Liver (tissue), 9 donors: Measurements from ENCODE around the gene LRRN2. TPM values are rescaled to one million over a fixed set of nuclear protein-coding genes. Genes with fewer than 3 reads are reported as not detected.

Source experiments
- DNase-seq: peaks from one replicate; pipeline ENCODE4 v3.0.0-alpha.2; 2017; ENCODE audit warnings: low spot score
- H3K27ac ChIP-seq, 2 donors: one replicate each; pipeline ENCODE4 v1.7.0; 2013; ENCODE audit warnings: inconsistent platforms in 2 of 2, low read length in 2 of 2, control low read depth in 1 of 2, low read depth in 1 of 2, mild to moderate bottlenecking in 1 of 2
- H3K27me3 ChIP-seq, 4 donors: one replicate each; pipeline versions ENCODE4 v1.6.1 to v1.7.0; 2013; ENCODE audit warnings: low read length in 3 of 4, inconsistent platforms in 1 of 4, mild to moderate bottlenecking in 1 of 4, moderate library complexity in 1 of 4; ENCODE audit not compliant: control insufficient read depth in 4 of 4, insufficient read depth in 4 of 4
- H3K36me3 ChIP-seq, 4 donors: one replicate each; pipeline versions ENCODE4 v1.6.1 to v1.7.0; 2013; ENCODE audit warnings: low read length in 3 of 4, mild to moderate bottlenecking in 3 of 4, low read depth in 1 of 4, moderate library complexity in 1 of 4; ENCODE audit not compliant: control insufficient read depth in 4 of 4, insufficient read depth in 3 of 4
- H3K4me1 ChIP-seq, 4 donors: one replicate each; pipeline versions ENCODE4 v1.6.1 to v1.7.0; 2013; ENCODE audit warnings: low read length in 3 of 4, mild to moderate bottlenecking in 3 of 4, moderate library complexity in 1 of 4; ENCODE audit not compliant: control insufficient read depth in 4 of 4, insufficient read depth in 4 of 4
- H3K4me3 ChIP-seq, 3 donors: one replicate each; pipeline versions ENCODE4 v1.6.1 to v1.7.0; 2013; ENCODE audit warnings: low read length in 3 of 3, control low read depth in 1 of 3, low read depth in 1 of 3, mild to moderate bottlenecking in 1 of 3
- H3K9ac ChIP-seq, 2 donors: one replicate each; pipeline ENCODE4 v1.7.0; 2013; ENCODE audit warnings: low read length in 2 of 2, mild to moderate bottlenecking in 2 of 2, moderate library complexity in 2 of 2, control low read depth in 1 of 2, low read depth in 1 of 2
- H3K9me3 ChIP-seq, 4 donors: one replicate each; pipeline versions ENCODE4 v1.6.1 to v1.7.0; 2013; ENCODE audit warnings: low read length in 3 of 4; ENCODE audit not compliant: control insufficient read depth in 4 of 4
- EGR1 ChIP-seq, 2 donors: IDR thresholded peaks; 2 replicates each; pipeline ENCODE4 v1.6.1; 2016 to 2018; ENCODE audit warnings: antibody characterized with exemption in 2 of 2, low read depth in 2 of 2
- FOXA1 ChIP-seq: IDR thresholded peaks from 2 replicates; pipeline ENCODE4 v1.6.1; 2016; ENCODE audit warnings: antibody characterized with exemption
- FOXA2 ChIP-seq: IDR thresholded peaks from 2 replicates; pipeline ENCODE4 v1.6.1; 2016; ENCODE audit warnings: antibody characterized with exemption
- GABPA ChIP-seq, 2 donors: IDR thresholded peaks in 1 of 2; conservative IDR thresholded peaks in 1 of 2; 2 replicates each; pipeline ENCODE4 v1.6.1; 2016; ENCODE audit warnings: antibody characterized with exemption in 2 of 2, mild to moderate bottlenecking in 1 of 2, moderate library complexity in 1 of 2
- HNF4A ChIP-seq, 2 donors: conservative IDR thresholded peaks; 2 replicates each; pipeline ENCODE4 v1.6.1; 2016; ENCODE audit warnings: antibody characterized with exemption in 2 of 2, mild to moderate bottlenecking in 2 of 2
- HNF4G ChIP-seq: IDR thresholded peaks from 2 replicates; pipeline ENCODE4 v1.6.1; 2016; ENCODE audit warnings: antibody characterized with exemption
- JUND ChIP-seq, 2 donors: IDR thresholded peaks; 2 replicates each; pipeline ENCODE4 v1.6.1; 2016; ENCODE audit warnings: antibody characterized with exemption in 2 of 2
- NR2F2 ChIP-seq: IDR thresholded peaks from 2 replicates; pipeline ENCODE4 v1.6.1; 2016; ENCODE audit warnings: antibody characterized with exemption
- RAD21 ChIP-seq, 2 donors: IDR thresholded peaks; 2 replicates each; pipeline ENCODE4 v1.6.1; 2016; ENCODE audit warnings: antibody characterized with exemption in 2 of 2, mild to moderate bottlenecking in 2 of 2
- RXRA ChIP-seq, 2 donors: IDR thresholded peaks; 2 replicates each; pipeline ENCODE4 v1.6.1; 2017 to 2018; ENCODE audit warnings: antibody characterized with exemption in 2 of 2, mild to moderate bottlenecking in 1 of 2
- SP1 ChIP-seq: IDR thresholded peaks from 2 replicates; pipeline ENCODE4 v1.6.1; 2018; ENCODE audit warnings: antibody characterized with exemption, mild to moderate bottlenecking
- TAF1 ChIP-seq: conservative IDR thresholded peaks from 2 replicates; pipeline ENCODE4 v1.6.1; 2016; ENCODE audit warnings: antibody characterized with exemption, mild to moderate bottlenecking
- YY1 ChIP-seq: IDR thresholded peaks from 2 replicates; pipeline ENCODE4 v1.6.1; 2016; ENCODE audit warnings: antibody characterized with exemption, mild to moderate bottlenecking
- WGBS: extraction: QIAGEN DNeasy Blood & Tissue Kit; methylation state at CpG from one replicate; pipeline ENCODE4 v1.1.7; 2013; 5-methylcytosine and 5-hydroxymethylcytosine counted together
- polyA plus RNA-seq, 2 donors: library from polyadenylated mRNA; stranded (reverse) in 1 of 2; unstranded in 1 of 2; fragments of 200-250 nt in 1 of 2; fragments of >200 nt in 1 of 2; fragmentation: Nextera tagmentation in 1 of 2; extraction: Ambion mirVana in 1 of 2; gene quantifications; one replicate each; pipeline versions ENCODE4 v1.2.1 to v1.2.3, GENCODE V29; 2013 to 2015
- total RNA-seq, 2 donors: library from RNA; depleted of rRNA; stranded (reverse); fragments of >200 nt; gene quantifications; one replicate each; pipeline ENCODE4 v1.2.3, GENCODE V29; 2014
- TF ChIP-seq, protein P1 (sequence below): IDR thresholded peaks from 2 replicates; pipeline ENCODE4 v1.6.1; 2016; ENCODE audit warnings: antibody characterized with exemption
- TF ChIP-seq, protein P2 (sequence below): fragments of 150-350 bp; IDR thresholded peaks from 2 replicates; pipeline ENCODE4 v1.5.1; 2017; ENCODE audit warnings: improper control_type of control experiment, low read depth, low read length; ENCODE audit not compliant: missing input control
- TF ChIP-seq, protein P3 (sequence below): IDR thresholded peaks from 2 replicates; pipeline ENCODE4 v1.6.1; 2016; ENCODE audit warnings: antibody characterized with exemption
- TF ChIP-seq, protein P4 (sequence below): IDR thresholded peaks from 2 replicates; pipeline ENCODE4 v1.6.1; 2016; ENCODE audit warnings: antibody characterized with exemption
- TF ChIP-seq, protein P5 (sequence below): IDR thresholded peaks from 2 replicates; pipeline ENCODE4 v1.6.1; 2016; ENCODE audit warnings: antibody characterized with exemption, mild to moderate bottlenecking
- donor health status: healthy.
- donor health status: healthy.
- donor health status: healthy.
- donor health status: healthy.
- donor health status: healthy.

LRRN2 gene
- total and polyA plus RNA-seq, 4 donors: 0.13 to 2.8 (median 0.28) TPM

DNA sequence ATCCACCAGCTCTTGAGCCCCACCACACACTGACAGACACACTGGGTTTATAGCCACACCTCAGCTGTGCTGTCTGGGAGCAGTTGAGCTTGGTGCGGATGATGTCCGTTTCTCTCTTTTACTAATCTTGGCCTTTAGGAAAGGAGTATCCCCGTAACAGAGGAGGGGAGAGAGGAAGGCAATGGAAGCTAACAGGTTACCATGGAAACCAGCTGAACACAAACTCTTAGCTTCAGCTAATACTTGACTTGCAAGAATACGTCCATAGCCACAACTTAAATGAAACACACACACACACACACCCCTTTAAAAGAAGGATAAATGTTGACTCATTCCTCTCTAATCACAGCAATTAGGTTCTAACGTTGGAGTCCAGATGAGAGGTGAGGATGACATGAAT is 28.0 kb upstream of the LRRN2 start (continued):
- TF ChIP-seq, protein P1, sequence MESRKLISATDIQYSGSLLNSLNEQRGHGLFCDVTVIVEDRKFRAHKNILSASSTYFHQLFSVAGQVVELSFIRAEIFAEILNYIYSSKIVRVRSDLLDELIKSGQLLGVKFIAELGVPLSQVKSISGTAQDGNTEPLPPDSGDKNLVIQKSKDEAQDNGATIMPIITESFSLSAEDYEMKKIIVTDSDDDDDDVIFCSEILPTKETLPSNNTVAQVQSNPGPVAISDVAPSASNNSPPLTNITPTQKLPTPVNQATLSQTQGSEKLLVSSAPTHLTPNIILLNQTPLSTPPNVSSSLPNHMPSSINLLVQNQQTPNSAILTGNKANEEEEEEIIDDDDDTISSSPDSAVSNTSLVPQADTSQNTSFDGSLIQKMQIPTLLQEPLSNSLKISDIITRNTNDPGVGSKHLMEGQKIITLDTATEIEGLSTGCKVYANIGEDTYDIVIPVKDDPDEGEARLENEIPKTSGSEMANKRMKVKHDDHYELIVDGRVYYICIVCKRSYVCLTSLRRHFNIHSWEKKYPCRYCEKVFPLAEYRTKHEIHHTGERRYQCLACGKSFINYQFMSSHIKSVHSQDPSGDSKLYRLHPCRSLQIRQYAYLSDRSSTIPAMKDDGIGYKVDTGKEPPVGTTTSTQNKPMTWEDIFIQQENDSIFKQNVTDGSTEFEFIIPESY: no peak
- TF ChIP-seq, protein P2, sequence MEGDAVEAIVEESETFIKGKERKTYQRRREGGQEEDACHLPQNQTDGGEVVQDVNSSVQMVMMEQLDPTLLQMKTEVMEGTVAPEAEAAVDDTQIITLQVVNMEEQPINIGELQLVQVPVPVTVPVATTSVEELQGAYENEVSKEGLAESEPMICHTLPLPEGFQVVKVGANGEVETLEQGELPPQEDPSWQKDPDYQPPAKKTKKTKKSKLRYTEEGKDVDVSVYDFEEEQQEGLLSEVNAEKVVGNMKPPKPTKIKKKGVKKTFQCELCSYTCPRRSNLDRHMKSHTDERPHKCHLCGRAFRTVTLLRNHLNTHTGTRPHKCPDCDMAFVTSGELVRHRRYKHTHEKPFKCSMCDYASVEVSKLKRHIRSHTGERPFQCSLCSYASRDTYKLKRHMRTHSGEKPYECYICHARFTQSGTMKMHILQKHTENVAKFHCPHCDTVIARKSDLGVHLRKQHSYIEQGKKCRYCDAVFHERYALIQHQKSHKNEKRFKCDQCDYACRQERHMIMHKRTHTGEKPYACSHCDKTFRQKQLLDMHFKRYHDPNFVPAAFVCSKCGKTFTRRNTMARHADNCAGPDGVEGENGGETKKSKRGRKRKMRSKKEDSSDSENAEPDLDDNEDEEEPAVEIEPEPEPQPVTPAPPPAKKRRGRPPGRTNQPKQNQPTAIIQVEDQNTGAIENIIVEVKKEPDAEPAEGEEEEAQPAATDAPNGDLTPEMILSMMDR: no peak

DNA sequence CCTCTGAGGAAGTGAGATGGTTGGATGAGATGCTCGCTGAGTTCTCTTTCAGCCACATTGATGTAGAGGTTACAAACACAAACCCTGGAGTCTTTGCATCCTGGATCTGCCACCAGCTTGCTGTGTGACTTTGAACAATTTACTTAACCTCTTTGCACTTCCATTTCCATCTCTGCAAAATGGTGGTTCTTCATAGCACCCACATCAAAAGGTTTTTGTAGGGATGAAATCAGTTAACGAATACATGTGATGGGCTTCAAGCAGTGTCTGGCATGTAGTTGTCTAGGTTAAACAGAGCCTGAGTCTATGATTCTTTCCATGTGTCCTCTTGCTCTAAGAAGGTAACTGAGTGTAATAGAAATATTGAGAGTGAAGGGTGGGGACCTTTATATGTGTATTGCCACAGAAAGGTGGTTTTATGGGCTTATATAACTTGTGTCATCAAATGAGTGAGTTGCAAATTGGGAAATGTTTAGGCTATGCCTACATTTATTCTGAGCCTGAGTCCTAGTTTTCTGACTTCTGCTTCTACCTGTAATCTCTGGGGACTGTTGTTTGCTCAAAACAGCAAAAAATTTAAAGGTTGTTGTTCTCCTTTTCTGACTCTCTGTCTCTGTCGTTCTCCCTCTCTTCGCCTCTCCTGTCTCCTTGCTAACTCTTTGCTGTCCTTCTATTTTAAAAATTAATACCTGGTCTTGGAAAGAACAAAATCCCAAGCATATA is 27.3 kb upstream of the LRRN2 start:
- H3K4me1 ChIP-seq: peaks cover 0 to 9% (median 7%) of the 10 kb centered on the region in 4 donors

More for the DNA sequence above, 27.3 kb upstream of the LRRN2 start:
- no peak overlapping the region for H3K9ac ChIP-seq
- peaks cover 0 to 6% (median 2%) of the 10 kb centered on the region in 4 donors for H3K27me3 ChIP-seq
- TF ChIP-seq FOXA1 (no peak), RAD21 (IDR thresholded peaks at IDR 0.05) (no peak), RXRA (IDR thresholded peaks at IDR 0.05) (no peak), EGR1 (IDR thresholded peaks at IDR 0.05; ENCODE audit: low read depth in 2 of 2) (no peak), HNF4A (conservative IDR thresholded peaks at IDR 0.05) (no peak), TAF1 (no peak), YY1 (no peak), JUND (IDR thresholded peaks at IDR 0.05) (no peak), GABPA (IDR thresholded peaks at IDR 0.05 in 1 of 2, conservative IDR thresholded peaks at IDR 0.05 in 1 of 2) (no peak), FOXA2 (no peak), NR2F2 (no peak), HNF4G (no peak), SP1 (no peak)
- TF ChIP-seq, protein P3, sequence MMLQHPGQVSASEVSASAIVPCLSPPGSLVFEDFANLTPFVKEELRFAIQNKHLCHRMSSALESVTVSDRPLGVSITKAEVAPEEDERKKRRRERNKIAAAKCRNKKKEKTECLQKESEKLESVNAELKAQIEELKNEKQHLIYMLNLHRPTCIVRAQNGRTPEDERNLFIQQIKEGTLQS: no peak
- TF ChIP-seq, protein P4, sequence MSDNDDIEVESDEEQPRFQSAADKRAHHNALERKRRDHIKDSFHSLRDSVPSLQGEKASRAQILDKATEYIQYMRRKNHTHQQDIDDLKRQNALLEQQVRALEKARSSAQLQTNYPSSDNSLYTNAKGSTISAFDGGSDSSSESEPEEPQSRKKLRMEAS: no peak
- TF ChIP-seq, protein P2: no peak
- TF ChIP-seq, protein P1: no peak
- TF ChIP-seq, protein P5, sequence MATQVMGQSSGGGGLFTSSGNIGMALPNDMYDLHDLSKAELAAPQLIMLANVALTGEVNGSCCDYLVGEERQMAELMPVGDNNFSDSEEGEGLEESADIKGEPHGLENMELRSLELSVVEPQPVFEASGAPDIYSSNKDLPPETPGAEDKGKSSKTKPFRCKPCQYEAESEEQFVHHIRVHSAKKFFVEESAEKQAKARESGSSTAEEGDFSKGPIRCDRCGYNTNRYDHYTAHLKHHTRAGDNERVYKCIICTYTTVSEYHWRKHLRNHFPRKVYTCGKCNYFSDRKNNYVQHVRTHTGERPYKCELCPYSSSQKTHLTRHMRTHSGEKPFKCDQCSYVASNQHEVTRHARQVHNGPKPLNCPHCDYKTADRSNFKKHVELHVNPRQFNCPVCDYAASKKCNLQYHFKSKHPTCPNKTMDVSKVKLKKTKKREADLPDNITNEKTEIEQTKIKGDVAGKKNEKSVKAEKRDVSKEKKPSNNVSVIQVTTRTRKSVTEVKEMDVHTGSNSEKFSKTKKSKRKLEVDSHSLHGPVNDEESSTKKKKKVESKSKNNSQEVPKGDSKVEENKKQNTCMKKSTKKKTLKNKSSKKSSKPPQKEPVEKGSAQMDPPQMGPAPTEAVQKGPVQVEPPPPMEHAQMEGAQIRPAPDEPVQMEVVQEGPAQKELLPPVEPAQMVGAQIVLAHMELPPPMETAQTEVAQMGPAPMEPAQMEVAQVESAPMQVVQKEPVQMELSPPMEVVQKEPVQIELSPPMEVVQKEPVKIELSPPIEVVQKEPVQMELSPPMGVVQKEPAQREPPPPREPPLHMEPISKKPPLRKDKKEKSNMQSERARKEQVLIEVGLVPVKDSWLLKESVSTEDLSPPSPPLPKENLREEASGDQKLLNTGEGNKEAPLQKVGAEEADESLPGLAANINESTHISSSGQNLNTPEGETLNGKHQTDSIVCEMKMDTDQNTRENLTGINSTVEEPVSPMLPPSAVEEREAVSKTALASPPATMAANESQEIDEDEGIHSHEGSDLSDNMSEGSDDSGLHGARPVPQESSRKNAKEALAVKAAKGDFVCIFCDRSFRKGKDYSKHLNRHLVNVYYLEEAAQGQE: no peak
- no peaks in the 10 kb centered on the region for H3K9me3 ChIP-seq
- 71% methylated on average over 4 of the region's 4 CpGs for WGBS
- H3K4me3 ChIP-seq: no peak overlapping the region
- DNase-seq: no peak
- H3K36me3 ChIP-seq: no peaks in the 10 kb centered on the region
- no peak overlapping the region for H3K27ac ChIP-seq
